HG02610 (cell line): Measurements from ENCODE around the gene CD72.
"Not testable (repeated sequence)": the region's sequence is repeated elsewhere in the genome, so short reads cannot be mapped to it uniquely, and the experiment has no call there.

Experiments used
- ATAC-seq: cut with Tn5 transposase; IDR thresholded peaks from one replicate; pipeline ENCODE4 v1.9.1; 2021; ENCODE audit warnings: mild to moderate bottlenecking, moderate library complexity; ENCODE audit not compliant: unreplicated experiment

Gene CD72

DNA sequence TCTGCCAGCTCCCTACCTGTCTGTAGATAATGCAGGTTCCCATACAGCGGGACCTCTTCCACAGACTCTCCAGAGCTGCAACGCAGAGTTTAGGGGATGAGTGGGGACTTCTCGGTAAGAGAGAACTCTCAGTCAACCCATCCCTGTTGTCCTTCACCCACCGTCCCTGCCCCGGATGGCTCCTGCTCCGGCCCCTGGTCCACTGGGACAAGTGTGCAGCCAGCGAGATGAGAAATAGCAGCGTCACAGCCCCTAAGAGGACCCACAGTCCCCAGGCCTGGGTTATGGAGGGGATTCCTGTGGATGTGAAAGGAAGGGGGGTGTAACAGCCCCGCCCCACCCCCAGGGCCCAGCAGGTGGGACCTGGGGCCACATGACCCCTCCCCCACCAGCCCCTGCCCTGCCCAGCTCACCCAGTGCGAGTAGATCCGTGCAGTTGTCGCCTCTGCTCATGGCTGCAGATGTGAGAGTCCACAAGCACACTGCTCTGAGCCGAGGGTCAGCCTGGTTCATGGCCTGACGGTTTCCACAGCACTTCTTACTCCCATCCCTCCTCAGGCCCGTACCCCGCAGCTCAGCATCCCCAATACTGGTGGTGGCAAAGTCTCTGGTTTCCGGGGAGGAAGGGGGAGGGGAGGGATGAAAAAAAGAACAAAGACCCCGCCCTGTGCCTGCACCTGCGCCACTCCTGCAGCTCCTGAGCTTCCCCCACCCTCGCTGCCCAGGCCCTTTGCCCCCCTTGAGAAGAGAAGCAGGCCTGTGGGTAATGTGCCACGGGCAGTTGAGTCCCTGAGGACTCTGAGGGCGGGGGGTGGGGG, 32.3 kb upstream of the CD72 start, which contains the start of gene SIT1:
TSS of gene SIT1 (minus strand) at position 591 of the 818 bp plus-strand sequence. CDS start at position 513, 78 bp downstream.
- ATAC-seq: no peak

DNA sequence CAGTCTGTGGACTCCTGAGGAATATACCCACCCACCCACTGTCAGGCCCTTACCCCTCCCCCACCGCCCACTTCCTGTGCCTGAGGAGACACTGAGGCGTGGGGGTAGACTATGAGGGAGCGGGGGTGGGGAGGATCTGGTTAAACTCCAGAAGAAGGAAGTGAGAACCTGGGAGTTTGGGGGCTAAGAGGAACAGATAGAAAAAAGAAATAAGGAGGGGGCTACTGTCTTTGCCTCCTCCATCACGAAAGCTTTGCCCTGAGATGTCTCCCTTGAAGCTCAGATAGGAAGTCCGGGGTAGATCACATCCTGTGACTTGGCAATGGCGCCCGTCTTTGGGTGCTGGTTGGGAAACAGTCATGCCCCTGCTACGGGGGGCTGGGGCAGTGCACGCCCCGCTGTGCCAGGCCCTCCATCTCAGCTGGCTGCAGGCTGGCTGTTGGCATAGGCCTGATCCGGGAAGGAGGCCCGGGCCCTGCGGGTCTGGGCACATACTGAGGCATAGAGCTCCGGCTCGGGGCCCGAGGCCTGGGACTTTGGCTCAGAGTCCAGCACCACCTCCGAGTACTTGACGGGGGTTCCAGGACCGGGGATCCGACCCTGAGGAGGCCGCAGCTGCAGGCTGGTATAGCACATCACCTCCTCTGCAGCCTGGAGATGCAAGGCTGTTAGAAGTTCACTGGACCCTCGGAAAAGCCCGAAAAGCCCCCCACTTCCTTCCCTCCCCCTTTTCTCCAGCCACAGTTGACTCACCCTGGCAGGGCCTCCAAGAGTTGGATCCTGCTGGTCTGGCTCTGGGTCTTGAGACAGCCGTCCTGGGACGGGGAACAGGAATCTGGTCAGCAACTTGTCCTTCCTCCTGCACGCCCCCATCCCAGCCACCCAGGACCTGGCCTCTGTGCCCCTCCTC, 31.5 kb upstream of the CD72 start:
- no peak for ATAC-seq

DNA sequence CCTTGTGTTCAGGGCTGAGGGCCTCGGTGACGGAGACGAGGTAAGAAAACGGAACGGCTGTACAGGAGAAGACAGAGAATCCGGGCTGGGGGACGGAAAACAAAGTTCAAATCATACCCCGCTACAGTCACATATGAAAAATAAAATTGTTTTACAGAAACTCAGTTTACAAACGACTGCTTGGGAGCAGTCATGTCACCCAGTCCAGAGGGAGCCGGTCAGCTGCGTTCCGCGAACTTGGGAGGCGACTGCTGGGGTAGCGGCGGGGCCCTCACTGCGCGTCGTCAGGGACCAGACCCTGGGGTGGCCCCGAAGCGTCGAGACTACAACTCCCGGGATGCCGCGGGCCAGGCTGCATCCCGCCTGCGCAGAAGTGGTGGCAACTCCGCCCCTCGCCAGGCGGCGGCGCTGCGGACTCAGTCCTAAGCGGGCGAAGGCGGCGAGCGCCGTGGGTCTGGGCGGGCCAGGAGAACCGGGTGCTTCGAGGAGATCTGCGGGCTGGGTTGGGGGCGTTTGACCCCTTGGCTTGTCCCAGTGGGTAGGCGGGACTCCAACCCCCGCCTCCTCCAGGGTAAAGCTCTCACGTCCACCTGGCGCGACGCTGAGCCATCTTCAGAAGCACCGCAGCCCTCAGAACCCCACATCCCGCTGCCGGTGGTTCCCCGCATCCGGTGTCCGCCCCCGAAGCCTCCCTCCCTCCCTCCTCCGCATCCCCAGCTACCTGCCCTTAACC, 28.5 kb upstream of the CD72 start:
- peak; percentile 82 for ATAC-seq

DNA sequence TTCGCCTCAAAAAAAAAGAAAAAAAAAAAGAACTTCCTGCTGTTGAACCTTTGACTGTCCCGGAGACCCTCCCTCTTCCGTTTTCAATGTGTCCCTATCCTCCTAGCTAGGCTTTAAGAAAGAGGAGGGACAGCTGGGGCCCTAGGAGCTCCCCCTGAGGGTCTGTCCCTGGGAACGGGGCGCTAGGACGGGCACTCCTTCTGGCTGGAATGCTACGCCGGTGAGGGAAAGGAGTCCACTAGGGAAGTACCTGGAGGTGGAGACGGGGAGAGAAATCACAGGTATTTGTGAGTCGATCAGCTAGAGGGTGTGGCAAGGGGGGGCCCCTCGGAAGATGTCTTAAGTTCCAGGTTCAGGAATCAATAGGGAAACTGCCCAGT, 27.9 kb upstream of the CD72 start:
- ATAC-seq: peak; percentile 10

DNA sequence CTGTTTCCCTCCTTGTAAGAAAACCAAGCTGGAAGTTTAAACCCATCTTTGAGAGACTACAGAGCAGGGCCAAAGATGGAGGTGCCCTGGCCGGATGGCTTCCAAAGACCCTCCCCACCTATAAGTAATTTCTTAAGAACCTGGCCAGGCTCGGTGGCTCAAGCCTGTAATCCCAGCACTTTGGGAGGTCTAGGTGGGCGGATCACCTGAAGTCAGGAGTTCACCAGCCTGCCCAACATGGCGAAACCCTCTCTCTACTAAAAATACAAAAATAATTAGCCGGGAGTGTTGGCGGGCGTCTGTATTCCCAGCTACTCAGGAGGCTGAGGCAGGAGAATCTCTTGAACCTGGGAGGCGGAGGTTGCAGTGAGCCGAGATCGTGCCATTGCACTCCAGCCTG, 27.5 kb upstream of the CD72 start:
- not testable (repeated sequence) for ATAC-seq

DNA sequence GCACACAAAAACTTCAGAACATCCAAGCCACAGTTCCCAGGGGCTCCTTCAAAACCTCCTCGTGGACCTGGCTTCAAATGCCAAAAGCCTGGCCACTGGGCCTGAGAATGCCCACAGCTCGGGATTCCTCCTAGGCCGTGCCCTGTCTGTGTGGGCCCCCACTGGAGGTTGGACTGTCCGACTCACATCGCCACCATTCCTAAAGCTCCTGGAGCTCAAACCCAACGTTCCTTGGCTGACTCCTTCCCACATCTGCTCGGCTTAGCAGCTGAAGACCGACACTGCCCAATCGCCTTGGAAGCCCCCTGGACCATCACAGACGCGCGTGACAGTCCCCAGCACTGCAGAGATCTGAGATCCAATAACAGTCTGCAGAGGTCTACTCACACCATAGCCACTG, 24.8 kb upstream of the CD72 start:
- no peak for ATAC-seq

DNA sequence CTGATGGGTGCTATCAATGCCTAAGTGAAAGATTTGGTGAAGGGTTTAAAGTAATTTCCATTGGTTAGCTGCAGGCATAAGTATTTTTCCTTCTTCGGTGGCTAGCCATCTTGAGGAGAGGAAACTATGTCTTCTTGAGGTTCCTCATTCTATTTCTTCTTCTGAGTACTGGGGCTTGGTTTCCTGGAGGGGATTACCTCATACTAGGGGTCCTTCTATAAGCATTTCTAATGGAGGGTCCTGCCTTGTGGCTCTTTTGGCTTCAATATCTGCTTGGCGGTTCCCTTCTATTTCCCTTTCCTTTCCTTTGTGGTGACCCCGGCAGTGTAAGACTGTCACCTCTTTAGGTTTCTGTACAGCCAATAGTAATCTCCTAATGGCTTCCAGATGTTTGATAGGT, 23.3 kb upstream of the CD72 start:
- ATAC-seq: not testable (repeated sequence)

DNA sequence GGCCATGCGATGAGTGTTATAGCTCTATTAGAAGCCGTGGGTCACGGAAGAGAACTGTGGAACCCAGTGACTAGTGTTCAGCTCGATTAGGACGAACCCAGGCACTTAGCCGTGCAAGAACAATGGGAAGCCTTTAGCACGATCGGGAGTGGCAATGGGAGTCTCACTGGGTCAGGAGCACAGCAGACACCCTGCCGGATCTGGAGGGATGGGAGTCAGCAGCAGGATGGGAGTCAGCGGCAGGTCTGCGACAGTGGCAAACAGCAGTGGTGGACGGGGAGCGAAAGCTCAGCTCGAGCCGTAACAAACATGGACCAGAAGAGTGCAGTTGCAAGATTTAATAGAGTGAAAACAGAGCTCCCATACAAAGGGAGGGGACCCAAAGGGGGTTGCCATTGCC, 22.2 kb upstream of the CD72 start:
- not testable (repeated sequence) for ATAC-seq

DNA sequence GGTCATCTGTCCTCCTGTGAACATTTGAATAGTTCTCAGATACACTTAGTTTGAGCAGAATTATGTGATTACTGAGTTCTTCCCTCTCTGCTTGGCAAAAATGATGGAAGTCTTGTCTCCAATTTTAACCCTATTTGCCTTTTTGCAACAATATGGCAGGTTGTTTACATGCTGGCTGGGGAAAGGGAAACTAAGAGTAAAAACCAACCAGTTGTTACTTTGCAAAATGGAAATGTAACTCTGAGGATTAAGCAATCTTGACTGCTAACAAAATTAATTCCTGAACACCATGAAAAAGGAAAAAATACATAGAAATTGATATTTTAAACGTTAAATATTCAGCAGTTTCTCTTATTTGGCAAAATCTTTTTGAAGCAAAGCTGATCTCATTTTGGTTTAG, 21.4 kb upstream of the CD72 start:
- ATAC-seq: no peak

DNA sequence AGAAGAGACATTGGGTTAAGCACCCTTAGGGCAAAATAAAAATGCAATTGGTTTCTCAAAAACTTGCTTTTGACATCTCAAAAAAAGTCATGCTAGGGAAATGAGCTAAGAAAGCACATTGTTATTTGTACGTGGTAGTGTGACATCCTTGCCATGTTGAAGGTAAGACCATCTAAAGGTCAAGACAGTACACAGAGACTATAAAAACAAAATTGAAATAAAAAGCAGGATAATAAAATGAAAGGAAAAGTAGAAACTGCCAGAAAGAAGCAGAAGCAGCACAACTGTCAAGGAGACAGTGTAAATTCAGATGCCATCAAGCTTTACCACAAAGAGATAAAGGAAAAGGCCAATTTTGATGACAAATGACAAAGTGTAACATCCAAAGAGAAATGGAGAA, 21.0 kb upstream of the CD72 start:
- ATAC-seq: not testable (repeated sequence)

DNA sequence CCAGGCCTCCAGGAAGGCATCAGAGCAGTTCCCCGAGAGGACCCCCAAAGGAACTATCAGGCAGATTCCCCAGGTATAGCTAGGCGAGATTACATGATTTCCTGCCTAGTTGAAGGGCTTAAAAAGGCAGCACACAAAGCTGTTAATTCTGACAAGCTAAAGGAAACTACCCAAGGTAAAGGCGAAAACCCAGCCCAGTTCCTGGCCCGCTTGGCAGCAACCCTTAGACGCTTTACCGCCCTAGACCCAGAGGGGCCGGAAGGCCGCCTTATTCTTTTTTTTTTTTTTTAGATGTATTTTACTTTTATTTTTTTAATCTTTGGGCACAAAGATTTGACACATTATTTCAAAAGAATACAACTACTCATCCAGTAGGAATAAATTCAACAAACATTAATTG, 20.5 kb upstream of the CD72 start:
- ATAC-seq: not testable (repeated sequence)

DNA sequence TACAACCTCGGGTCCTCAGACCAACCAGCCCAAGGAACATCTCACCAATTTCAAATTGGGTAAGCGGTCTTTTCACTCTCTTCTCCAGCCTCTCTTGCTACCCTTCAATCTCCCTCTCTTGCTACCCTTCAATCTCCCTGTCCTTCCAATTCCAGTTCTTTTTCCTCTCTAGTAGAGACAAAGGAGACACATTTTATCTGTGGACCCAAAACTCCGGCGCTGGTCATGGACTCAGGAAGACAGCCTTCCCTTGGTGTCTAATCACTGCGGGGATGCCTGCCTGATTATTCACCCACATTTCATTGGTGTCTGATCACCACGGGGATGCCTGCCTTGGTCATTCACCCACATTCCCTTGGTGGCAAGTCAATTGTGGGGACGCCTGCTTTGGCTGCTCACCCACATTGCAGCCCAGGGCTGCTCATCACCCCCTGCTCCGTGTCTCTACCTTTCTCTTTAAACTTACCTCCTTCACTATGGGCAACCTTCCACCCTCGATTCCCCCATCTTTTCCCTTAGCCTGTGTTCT, 19.3 kb upstream of the CD72 start:
- not testable (repeated sequence) for ATAC-seq

DNA sequence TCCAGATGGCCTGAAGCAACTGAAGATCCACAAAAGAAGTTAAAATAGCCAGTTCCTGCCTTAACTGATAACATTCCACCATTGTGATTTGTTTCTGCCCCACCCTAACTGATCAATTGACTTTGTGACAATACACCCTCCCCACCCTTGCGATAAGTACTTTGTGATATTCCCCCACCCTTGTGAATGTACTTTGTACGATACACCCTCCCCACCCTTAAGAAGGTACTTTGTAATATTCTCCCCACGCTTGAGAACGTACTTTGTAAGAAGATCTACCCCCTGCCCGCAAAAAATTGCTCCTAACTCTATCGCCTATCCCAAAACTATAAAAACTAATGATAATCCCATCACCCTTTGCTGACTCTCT, 18.6 kb upstream of the CD72 start:
- not testable (repeated sequence) for ATAC-seq

DNA sequence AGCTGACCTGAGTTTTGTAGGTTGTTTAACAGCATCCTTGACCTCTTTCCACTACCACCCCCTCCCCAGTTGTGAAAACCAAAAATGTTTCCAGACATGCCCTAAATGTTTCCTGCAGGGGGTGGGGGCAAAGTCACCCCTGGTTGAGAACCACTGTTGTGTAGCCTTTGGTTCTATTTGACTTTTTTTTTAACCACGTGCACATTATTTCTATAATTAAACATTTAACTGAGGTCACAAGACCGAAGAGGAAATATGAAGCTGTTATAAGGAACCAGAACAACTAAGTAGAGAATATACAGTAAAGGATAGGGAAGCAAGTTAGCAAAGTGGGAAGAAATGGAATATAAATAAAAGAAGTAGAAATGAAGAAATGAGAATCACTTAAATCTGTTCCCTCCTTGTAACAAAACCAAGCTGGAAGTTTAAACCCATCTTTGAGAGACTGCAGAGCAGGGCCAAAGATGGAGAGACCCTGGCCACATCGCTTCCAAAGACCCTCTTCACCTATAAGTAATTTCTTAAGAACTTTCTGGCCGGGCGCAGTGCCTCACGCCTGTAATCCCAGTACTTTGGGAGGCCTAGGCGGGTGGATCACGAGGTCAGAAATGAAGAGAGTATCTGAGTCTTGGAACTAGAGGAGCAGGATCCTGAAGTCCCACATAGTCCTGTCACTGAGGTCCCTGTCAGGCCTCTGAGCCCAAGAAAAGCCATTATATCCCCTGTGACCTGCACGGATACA, 18.1 kb upstream of the CD72 start:
- no peak for ATAC-seq

DNA sequence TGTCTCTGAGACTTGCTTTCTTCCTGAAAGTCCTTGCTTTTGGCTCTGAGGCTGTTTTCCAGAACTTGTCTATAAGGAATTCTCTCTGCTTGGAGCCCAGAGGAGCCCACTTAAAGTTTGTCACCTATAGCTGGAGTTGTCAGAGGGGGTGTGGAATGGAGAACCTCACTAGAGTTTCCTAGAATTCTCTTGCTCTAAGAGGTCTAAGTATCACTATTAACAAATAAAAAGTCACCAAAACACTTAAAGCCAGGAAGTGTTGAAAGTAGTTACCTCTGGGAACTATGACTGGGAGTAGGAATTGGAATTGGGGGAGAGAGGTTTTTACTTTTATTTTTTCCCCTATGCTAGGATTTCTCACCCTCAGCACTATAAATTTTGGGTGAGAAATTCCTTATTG, 17.5 kb upstream of the CD72 start:
- no peak for ATAC-seq

DNA sequence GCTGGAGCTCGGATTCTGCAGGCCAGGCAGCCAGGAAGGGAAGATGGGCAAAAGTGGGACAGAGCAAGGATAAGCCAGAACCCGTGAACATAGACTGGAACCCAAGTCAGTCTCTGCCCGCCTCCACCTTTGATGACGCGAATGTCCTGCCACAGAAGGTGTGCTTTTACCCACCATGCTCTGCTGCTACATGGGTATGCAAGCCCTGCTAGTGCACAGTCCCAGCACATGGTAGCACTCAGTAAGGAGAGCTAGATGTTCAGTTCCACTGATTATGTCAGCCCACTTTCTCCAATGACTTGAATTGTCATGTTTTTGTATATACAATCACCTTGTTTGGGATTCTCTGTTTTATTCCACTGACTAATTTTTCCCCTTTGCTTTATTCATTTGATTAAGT, 11.4 kb upstream of the CD72 start:
- no peak for ATAC-seq

DNA sequence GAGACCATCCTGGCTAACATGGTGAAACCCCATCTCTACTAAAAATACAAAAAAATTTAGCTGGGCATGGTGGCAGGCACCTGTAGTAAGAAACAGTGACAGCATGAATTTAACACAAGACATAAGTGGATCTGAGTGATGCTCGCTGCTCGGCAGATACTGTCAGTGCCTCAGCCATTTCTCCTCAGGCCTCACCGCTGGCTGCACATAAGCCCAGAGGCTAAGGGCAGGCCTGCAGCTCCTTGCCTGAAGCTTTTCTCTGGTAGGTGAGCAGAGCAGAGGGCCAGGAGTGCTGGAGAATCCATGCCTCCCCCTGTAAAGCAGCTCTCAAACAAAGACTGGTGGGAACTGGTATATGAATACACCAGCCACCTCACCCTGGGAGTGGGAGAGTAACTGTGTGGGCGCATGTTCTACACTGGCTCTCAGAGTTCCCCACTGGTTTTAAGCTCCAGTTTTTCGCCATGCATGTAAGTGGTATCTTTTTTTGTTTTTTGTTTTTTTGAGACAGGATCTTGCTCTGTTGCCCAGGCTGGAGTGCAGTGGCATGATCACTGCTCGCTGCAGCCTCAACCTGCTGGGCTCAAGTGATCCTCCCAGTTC, 10.3 kb upstream of the CD72 start:
- ATAC-seq: no peak

DNA sequence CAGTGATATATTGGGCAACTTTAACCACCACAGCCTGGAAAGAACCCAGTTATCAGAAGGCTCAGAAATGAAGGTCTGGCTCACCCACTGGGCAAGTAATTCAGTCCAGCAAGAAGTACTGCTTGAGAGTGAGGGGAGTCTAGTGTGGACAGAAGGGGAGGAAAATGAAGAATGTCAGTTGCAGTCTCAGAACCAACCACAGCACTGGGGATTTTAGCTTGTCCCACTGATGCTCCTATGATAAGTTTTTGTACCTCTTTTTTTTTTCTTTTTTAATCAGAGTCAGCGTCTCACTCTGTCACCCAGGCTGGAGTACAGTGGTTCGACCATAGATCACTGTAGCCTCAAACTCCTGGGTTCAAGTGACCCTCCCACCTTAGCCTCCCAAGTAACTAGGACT, 9.4 kb upstream of the CD72 start:
- ATAC-seq: no peak

DNA sequence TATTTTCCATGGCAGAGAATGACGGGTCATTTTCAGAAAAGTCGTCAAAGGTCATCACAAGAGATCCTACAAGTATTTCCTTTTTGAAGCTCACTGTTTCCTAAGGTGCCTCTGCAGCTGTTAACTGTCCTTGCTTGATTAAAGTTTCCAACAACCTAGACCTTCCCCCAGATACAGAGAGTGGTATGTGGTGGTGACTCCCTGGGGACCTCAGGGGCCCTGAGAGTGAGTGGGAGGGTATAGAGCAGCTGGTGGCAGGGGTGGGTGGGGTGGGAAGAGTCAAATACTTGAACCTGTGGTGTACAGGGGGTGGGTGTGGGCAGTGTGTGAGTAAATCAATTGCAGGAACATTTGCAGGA, 1.6 kb upstream of the CD72 start:
- ATAC-seq: peak; percentile 39
